HL-60 (cell line): ENCODE data around the gene SYT10.
"Not testable (repeated sequence)": the region's sequence is repeated elsewhere in the genome, so short reads cannot be mapped to it uniquely, and the experiment has no call there.

Source experiments
- DNase-seq, 2 experiments: peaks; one replicate each; pipeline ENCODE4 v3.0.0-alpha.2; 2010 to 2020; ENCODE audit warnings: low read depth in 1 of 2, low spot score in 1 of 2
- H3K27ac ChIP-seq: fragments of 250-450 bp; sonication (Bioruptor Pico); replicated peaks from 2 replicates; pipeline ENCODE4 v1.5.1; 2020; ENCODE audit warnings: mild to moderate bottlenecking, moderate library complexity
- H3K27me3 ChIP-seq: fragments of 250-450 bp; sonication (Bioruptor Pico); 2 replicates; pipeline ENCODE4 v1.5.1; 2021; ENCODE audit warnings: mild to moderate bottlenecking, moderate library complexity; ENCODE audit not compliant: insufficient read depth, poor library complexity, severe bottlenecking
- H3K4me3 ChIP-seq: replicated peaks from 2 replicates; pipeline ENCODE4 v1.5.1; 2011; ENCODE audit warnings: mild to moderate bottlenecking, control low read depth, low read length; ENCODE audit not compliant: insufficient read depth
- CTCF ChIP-seq: IDR thresholded peaks from one replicate; pipeline ENCODE4 v1.5.1; 2011; ENCODE audit warnings: low read length, control low read depth, inconsistent platforms; ENCODE audit not compliant: insufficient read depth
- GABPA ChIP-seq: IDR thresholded peaks from 2 replicates; pipeline ENCODE4 v1.6.1; 2012; ENCODE audit warnings: low read depth
- POLR2AphosphoS5 ChIP-seq: IDR thresholded peaks from 2 replicates; pipeline ENCODE4 v1.6.1; 2012; ENCODE audit warnings: low read depth
- REST ChIP-seq: IDR thresholded peaks from 2 replicates; pipeline ENCODE4 v1.6.1; 2012; ENCODE audit warnings: low read depth; ENCODE audit not compliant: insufficient replicate concordance
- SPI1 ChIP-seq: IDR thresholded peaks from 2 replicates; pipeline ENCODE4 v1.6.1; 2012; ENCODE audit warnings: low read depth, mild to moderate bottlenecking, borderline replicate concordance

Gene SYT10

GRCh38 chr12:33427071-33427470, 12.5 kb downstream of the SYT10 start:
- H3K27me3 ChIP-seq = no peaks in the 10 kb centered on the region
- no peak overlapping the region for H3K4me3 ChIP-seq
- DNase-seq = peak in 1 of 2 experiments; percentile 8
- TF ChIP-seq GABPA (no peak), CTCF (peak; percentile 36)
- no peak overlapping the region for H3K27ac ChIP-seq

GRCh38 chr12:33423706-33424105, 15.9 kb downstream of the SYT10 start:
- no peak for TF ChIP-seq CTCF
- TF ChIP-seq SPI1 = no peak
- TF ChIP-seq POLR2AphosphoS5 = no peak
- TF ChIP-seq GABPA = no peak
- TF ChIP-seq REST = no peak
- DNase-seq = no peak
- no peak overlapping the region for H3K27ac ChIP-seq
- no peaks in the 10 kb centered on the region for H3K27me3 ChIP-seq
- H3K4me3 ChIP-seq = no peak overlapping the region

- not testable (repeated sequence) for H3K27me3 ChIP-seq, DNase-seq, H3K27ac ChIP-seq, H3K4me3 ChIP-seq
These were observed 27.2 kb downstream of the SYT10 start for GRCh38 chr12:33412410-33412809.

GRCh38 chr12:33383503-33383902, 56.1 kb downstream of the SYT10 start:
- Histone ChIP-seq H3K4me3 (no peak overlapping the region), H3K27me3 (no peaks in the 10 kb centered on the region), H3K27ac (no peak overlapping the region)
- no peak for TF ChIP-seq GABPA
- no peak for TF ChIP-seq SPI1
- no peak for TF ChIP-seq REST
- no peak for TF ChIP-seq CTCF
- TF ChIP-seq POLR2AphosphoS5 = no peak
- no peak for DNase-seq

- Histone ChIP-seq H3K27me3 (no peaks in the 10 kb centered on the region), H3K4me3 (no peak overlapping the region), H3K27ac (no peak overlapping the region)
- TF ChIP-seq REST = no peak
- no peak for TF ChIP-seq POLR2AphosphoS5
- TF ChIP-seq GABPA = no peak
- DNase-seq = no peak
These were observed 63.5 kb downstream of the SYT10 start for GRCh38 chr12:33376153-33376552.
